Endometrial microvascular endothelial cells (primary cell): ENCODE data around the gene TMEM256. TPM values are rescaled to one million over a fixed set of nuclear protein-coding genes. Genes with fewer than 3 reads are reported as not detected.
"Not testable (repeated sequence)": the region's sequence is repeated elsewhere in the genome, so short reads cannot be mapped to it uniquely, and the experiment has no call there.

Experiments used
- in situ Hi-C: cut with HindIII; loops from 2 replicates; pipeline ENCODE4 v1.10.0; 2017; ENCODE audit warnings: low sequenced_read_pairs, low pct_unique_long_range_greater_than_20kb; ENCODE audit errors: inconsistent ontology term
- total RNA-seq: library from RNA; depleted of rRNA; stranded (reverse); fragments of >200 nt; gene quantifications from one replicate; pipeline ENCODE4 v1.2.3, GENCODE V29; 2015; ENCODE audit errors: inconsistent ontology term

TMEM256 gene
- total RNA-seq, 1 donor from 2014 or later, result 109 TPM

DNA sequence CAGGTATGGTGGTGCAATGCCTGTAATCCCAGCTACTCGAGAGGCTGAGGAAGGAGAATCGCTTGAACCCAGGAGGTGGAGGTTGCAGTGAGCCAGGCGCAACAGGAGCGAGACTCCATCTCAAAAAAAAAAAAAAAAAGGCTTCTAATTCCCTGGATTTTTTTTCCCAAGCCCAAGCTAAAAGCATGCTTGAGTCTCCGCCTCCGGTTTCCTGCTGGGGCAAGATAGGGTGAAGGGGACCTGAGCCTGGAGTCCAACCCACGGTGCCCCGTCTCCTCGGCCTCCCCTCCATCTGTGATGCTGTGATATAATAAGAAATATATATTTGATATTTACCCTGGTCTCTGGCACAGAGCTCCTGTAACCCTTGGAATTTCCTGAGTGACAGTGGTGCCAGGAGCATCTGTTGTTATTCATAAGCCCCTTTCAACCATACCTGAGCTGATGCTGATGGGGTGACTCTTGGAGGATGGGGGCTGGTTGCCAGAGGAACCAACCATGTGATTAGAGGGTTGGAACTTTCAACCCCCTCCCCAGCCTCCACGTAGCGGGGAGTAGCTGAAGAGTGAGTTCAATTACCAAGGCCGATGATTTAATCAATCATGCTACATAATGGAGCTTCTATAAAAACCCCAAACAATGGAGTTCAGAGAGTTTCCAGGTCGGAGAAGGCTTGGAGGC is 35.8 kb downstream of the TMEM256 start:
- in situ Hi-C loops, result no loop called here

DNA sequence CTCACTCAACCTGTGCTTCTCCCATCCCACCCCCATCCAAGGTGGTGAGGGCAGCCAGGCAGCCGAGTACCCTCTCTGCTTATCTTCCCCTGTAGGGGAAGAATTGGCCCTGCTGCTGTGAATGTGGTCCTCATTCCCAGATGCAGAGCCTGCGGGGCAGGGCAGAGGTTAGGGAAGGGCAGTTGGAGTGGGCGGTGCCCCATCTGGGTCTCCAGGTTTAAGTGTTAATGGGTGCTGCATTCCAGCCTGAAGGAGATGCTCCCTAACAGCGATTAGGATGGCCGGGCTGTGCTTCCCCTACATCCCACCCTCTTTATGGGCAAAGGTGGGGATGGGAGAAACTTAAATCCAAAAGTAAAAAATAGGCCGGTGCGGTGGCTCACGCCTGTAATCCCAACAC is 36.8 kb downstream of the TMEM256 start:
- in situ Hi-C loops, result no loop called here

DNA sequence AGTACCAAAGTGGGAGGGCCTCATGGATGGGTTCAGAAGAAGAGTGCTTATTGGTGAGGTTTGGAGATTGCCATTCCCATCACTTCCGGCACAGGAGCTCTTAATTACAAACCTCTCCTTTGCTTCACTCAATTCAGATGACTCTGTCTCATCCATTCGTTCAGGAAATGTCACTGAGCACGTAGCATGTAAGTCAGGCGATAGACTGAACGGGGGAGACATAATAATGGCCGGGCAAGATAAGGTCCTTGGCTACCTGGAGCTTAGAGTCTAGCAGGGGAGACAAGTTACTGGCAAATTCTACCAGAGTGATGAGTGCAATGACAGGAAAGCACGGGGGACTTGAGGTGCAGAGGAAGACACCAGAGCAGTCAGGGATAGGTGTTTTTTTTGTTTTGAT is 37.9 kb downstream of the TMEM256 start:
- in situ Hi-C loops, result not testable (repeated sequence)

DNA sequence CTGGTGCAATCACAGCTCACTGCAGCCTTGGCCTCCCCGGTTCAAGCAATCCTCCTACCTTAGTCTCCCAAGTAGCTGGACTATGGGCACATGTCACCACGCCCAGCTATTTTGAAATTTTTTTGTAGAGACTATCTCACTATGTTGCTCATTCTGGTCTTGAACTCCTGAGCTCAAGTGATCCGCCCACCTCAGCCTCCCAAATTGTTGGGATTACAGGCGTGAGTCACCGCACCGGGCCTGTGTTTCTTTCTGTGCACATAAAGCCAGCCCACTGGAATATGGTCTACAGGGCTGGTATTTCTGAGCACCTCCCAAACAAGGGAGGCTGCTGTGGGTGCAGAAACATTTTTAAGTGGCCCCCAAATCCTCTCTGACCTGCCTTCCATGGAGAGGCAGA is 40.6 kb downstream of the TMEM256 start:
- in situ Hi-C loops, result no loop called here

DNA sequence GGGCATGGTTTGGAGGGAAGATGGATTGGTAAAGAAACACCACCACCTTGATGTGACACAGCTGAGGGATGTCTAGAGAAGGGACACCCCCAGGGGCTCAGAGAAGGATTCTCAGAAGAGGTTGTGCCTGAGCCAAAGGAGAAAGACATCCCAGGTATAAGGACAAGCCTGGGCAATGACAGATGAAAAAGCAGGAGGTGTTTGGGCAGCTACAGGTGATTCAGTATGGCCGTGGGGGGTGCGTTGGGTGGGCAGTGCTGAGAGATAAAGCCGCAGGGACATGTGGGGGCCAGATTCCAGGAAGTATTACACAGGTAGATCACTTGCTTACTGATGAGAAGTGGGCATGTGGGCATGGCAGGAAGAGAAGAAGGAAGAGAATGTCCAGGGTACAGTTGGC is 42.0 kb downstream of the TMEM256 start:
- in situ Hi-C loops, result no loop called here

DNA sequence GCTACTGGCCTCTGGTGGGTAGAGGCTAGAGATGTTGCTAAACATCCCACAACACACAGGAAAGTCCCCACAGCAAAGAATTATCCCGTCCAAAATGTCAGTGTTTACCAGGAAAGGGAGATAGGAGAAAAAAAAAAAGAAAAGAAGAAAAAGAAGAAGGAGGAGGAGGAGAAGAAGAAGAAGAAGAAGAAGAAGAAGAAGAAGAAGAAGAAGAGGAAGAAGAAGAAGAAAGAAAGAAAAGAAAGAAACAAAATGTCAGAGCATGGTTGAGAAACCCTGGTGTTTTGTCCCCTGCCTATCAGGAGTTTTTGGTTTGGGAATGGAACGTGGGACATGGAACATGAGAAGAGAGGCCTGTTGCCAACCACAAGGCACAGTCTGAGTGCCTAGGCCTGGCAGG is 46.5 kb downstream of the TMEM256 start:
- in situ Hi-C loops, result no loop called here

DNA sequence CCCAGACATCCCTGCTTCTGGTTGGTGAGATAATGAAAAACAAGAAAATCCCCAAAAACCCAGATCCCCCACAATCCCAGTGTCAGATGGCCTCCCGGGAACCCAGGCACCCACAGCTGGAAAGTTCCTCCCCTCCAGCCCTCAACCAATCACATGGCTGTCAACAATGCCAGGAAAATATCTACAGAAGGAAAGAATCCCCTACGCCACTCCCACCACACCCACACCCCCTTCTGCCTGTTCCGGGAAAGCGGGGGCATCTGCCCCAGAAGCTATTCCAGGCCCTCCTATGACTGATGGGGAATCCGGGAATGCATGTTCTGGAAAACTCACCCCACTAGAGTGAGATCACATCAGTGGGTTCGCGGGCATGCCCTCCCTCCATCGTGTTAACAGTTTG is 47.1 kb downstream of the TMEM256 start:
- in situ Hi-C loops, result no loop called here

DNA sequence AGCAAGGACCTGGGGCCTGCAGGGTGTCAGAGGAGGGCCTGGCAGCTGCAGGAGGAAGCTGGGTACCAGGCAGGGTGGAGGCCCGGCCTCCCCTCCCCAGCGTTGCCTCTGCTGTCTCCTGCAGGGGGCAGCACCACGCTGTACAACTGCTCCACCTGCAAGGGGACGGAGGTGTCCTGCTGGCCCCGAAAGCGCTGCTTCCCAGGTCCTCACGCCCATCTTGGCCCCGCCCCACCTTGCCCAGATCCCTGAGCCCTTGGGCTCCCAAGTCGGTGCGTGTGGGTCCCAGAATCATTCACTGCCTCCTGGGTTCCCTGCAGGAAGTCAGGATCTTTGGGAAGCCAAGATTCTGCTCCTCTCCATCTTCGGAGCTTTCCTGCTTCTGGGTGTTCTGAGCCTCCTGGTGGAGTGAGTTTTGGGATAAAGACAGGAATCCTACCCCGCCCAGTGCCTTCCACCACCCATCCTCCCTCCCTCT is 47.8 kb downstream of the TMEM256 start:
- in situ Hi-C loops, result no loop called here

DNA sequence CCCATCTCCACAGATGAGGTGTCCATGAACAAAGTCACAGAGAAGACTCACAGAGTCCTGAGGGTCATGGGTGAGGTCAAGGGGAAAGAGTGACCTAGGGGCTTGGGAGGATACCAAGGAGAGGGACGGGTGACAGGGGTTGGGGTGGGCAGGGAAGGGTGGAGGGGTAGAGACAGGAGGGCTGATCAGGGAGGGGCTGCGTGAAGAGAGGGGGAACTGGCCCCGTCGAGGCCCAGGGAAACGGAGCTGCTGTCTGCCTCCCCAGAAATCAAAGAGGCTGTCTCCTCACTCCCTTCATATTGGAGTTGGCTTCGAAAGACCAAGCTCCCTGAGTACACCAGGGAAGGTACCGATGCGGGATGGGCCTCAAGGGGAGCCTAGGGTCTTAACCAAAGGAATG is 48.3 kb downstream of the TMEM256 start:
- in situ Hi-C loops, result no loop called here

DNA sequence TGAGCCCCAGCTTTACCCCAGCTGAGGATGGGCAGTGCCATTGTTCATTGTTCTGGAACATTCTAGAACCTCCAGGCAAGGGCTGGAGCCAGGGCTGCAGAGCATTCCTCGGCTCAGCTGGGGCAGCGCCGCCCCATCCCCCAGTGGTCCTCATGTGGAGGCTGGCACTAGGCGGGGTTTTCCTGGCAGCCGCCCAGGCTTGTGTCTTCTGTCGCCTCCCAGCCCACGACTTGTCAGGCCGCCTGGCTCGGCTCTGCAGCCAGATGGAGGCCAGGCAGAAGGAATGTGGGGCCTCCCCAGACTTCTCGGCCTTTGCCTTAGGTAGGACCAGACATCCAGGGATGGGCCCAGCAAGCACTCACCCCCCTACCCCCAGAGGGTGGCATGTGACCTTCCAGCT is 48.8 kb downstream of the TMEM256 start, which contains the start of gene TMEM95:
TMEM95 (plus strand) TSS at position 104 of the 400 bp plus-strand sequence; CDS start at position 153, 49 bp downstream.
- in situ Hi-C loops, result no loop called here

DNA sequence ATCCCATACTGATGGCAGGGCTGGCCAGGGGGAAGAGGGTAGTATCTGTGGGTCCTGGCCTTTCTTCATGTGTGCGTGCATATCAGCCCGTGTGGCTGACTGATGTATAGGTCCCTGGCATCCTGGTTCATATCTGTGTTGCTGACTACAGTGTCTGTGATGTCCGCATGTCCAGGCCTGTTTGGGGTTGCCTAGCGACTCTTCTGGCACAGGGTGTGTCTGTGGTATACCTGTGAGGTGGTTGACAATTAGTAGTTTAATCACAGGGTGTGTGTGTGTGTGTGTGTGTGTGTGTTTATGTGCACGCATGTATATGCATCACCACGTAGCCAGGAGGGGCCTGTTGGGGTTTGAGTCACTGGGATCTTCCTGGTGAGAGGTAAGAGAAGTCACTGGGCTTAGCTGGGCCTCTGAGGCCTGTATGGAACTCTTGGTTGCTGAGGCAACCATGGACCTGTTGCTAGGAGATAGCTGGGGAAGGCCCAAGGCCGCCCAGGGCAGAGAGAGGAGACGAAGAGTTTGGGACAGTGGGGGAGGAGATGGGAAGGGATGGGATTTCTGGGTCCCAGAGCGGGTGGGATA is 49.5 kb downstream of the TMEM256 start:
- in situ Hi-C loops, result no loop called here

Other genes starting within 250 kb of the TMEM256 start
- not detected for gene ASGR1, start 224.7 kb downstream of the TMEM256 start, total RNA-seq
- gene DLG4, start 184.3 kb downstream of the TMEM256 start, total RNA-seq, result 5.9 TPM
- 357 TPM for gene ACADVL, start 184.2 kb downstream of the TMEM256 start, total RNA-seq
- 31.8 TPM for gene DVL2, start 169.6 kb downstream of the TMEM256 start, total RNA-seq
- 65.3 TPM for gene PHF23, start 164.6 kb downstream of the TMEM256 start, total RNA-seq
- 154 TPM for gene GABARAP, start 161.6 kb downstream of the TMEM256 start, total RNA-seq
- 55.9 TPM for gene CTDNEP1, start 152.4 kb downstream of the TMEM256 start, total RNA-seq
- gene ELP5, start 151.9 kb downstream of the TMEM256 start, total RNA-seq, result 46.6 TPM
- 16.4 TPM for gene CLDN7, start 141.6 kb downstream of the TMEM256 start, total RNA-seq
- not detected for gene SLC2A4, start 122.4 kb downstream of the TMEM256 start, total RNA-seq
- gene YBX2, start 109.5 kb downstream of the TMEM256 start, total RNA-seq, result not detected
- gene EIF5A, start 96.5 kb downstream of the TMEM256 start, total RNA-seq, result 666 TPM
- 39.7 TPM for gene GPS2, start 88.7 kb downstream of the TMEM256 start, total RNA-seq
- gene NEURL4, start 74.8 kb downstream of the TMEM256 start, total RNA-seq, result 15.1 TPM
- gene ACAP1, start 67.6 kb downstream of the TMEM256 start, total RNA-seq, result not detected
- gene KCTD11, start 51.9 kb downstream of the TMEM256 start, total RNA-seq, result 7.8 TPM
- gene TMEM95, start 48.9 kb downstream of the TMEM256 start, total RNA-seq, result not detected
- not detected for gene TNK1, start 23.0 kb downstream of the TMEM256 start, total RNA-seq
- gene PLSCR3, start 9.6 kb downstream of the TMEM256 start, total RNA-seq, result 55.8 TPM
- gene NLGN2, start 3.7 kb upstream of the TMEM256 start, total RNA-seq, result 3.4 TPM
- gene SPEM1, start 16.2 kb upstream of the TMEM256 start, total RNA-seq, result not detected
- gene SPEM2, start 21.5 kb upstream of the TMEM256 start, total RNA-seq, result not detected
- gene SPEM3, start 24.8 kb upstream of the TMEM256 start, total RNA-seq, result not detected
- 5.2 TPM for gene TMEM102, start 31.3 kb upstream of the TMEM256 start, total RNA-seq
- gene FGF11, start 35.4 kb upstream of the TMEM256 start, total RNA-seq, result not detected
- gene CHRNB1, start 41.0 kb upstream of the TMEM256 start, total RNA-seq, result 14.1 TPM
- 23.1 TPM for gene ZBTB4, start 75.5 kb upstream of the TMEM256 start, total RNA-seq
- gene SLC35G6, start 77.3 kb upstream of the TMEM256 start, total RNA-seq, result not detected
- gene POLR2A, start 80.3 kb upstream of the TMEM256 start, total RNA-seq, result 40.6 TPM
- gene TNFSF12, start 145.0 kb upstream of the TMEM256 start, total RNA-seq, result 9.5 TPM
- gene TNFSF13, start 154.7 kb upstream of the TMEM256 start, total RNA-seq, result 2.1 TPM
- gene SENP3, start 157.8 kb upstream of the TMEM256 start, total RNA-seq, result 113 TPM
- gene CD68, start 175.5 kb upstream of the TMEM256 start, total RNA-seq, result 22.9 TPM
- 328 TPM for gene MPDU1, start 179.8 kb upstream of the TMEM256 start, total RNA-seq
- not detected for gene SOX15, start 186.0 kb upstream of the TMEM256 start, total RNA-seq
- gene FXR2, start 210.8 kb upstream of the TMEM256 start, total RNA-seq, result 29.0 TPM
- gene SAT2, start 223.7 kb upstream of the TMEM256 start, total RNA-seq, result 48.7 TPM
- not detected for gene SHBG, start 226.0 kb upstream of the TMEM256 start, total RNA-seq
- gene ATP1B2, start 246.8 kb upstream of the TMEM256 start, total RNA-seq, result not detected